DND-41 (cell line): ENCODE results near the gene VASH1.

ENCODE experiments used
- EZH2 ChIP-seq: IDR thresholded peaks from 3 replicates; pipeline ENCODE4 v1.6.1; 2012; ENCODE audit warnings: borderline replicate concordance, low read depth, mild to moderate bottlenecking, moderate library complexity, low read length, inconsistent platforms; ENCODE audit not compliant: severe bottlenecking
- TF ChIP-seq, protein P1 (sequence below): IDR thresholded peaks from 2 replicates; pipeline ENCODE4 v1.5.1; 2012; ENCODE audit warnings: borderline replicate concordance, low read length, moderate library complexity, mild to moderate bottlenecking; ENCODE audit not compliant: poor library complexity, severe bottlenecking; ENCODE audit errors: extremely low read depth

DNA sequence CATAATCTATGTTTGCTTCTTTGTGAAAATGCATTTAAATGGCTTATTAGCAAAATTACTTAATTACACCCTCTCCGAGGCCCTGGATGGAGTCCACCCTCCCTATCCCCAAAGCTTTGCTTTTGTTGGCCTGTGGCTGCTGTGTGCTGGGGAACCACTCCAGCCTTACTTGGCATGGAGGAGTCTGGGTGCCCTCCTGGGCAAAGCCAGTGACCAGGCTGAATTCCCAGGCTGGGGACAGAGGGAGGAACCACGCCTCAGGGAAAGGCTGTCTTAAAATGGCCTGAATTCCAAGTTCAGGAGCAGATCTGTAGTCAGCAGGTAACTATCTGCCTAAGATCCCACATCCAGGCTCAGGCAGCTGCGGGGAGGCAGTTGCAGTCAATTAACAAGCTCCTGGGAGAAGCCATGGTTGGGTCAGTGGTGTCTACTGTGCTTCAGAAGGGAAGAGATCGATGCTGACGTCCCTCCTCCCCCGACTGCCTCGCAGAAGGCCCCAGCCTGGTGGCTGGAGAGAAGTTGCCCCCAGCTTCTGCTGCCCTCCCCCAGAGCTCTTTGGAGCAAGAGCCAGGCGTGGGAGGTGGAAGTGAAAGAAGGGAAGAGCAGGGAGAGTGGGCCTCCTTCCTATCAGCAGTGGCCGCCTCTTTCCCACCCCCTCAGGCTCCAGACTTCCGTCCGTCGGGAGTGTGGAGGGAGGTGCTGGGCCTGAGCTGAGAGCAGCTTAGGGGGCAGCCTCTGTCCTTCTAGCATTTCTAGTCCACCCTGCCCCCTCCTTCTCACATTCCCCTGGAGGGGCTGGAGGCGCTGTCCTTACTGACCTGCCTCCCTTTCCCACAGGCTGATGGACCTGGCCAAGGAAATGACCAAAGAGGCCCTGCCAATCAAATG lies 11.3 kb downstream of the VASH1 start:
- TF ChIP-seq, protein P1, sequence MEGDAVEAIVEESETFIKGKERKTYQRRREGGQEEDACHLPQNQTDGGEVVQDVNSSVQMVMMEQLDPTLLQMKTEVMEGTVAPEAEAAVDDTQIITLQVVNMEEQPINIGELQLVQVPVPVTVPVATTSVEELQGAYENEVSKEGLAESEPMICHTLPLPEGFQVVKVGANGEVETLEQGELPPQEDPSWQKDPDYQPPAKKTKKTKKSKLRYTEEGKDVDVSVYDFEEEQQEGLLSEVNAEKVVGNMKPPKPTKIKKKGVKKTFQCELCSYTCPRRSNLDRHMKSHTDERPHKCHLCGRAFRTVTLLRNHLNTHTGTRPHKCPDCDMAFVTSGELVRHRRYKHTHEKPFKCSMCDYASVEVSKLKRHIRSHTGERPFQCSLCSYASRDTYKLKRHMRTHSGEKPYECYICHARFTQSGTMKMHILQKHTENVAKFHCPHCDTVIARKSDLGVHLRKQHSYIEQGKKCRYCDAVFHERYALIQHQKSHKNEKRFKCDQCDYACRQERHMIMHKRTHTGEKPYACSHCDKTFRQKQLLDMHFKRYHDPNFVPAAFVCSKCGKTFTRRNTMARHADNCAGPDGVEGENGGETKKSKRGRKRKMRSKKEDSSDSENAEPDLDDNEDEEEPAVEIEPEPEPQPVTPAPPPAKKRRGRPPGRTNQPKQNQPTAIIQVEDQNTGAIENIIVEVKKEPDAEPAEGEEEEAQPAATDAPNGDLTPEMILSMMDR, result no peak
- no peak for TF ChIP-seq EZH2
